Measurements from ENCODE around the gene OTOGL.
"Not testable (repeated sequence)": the region's sequence is repeated elsewhere in the genome, so short reads cannot be mapped to it uniquely, and the experiment has no call there.

OTOGL gene

DNA sequence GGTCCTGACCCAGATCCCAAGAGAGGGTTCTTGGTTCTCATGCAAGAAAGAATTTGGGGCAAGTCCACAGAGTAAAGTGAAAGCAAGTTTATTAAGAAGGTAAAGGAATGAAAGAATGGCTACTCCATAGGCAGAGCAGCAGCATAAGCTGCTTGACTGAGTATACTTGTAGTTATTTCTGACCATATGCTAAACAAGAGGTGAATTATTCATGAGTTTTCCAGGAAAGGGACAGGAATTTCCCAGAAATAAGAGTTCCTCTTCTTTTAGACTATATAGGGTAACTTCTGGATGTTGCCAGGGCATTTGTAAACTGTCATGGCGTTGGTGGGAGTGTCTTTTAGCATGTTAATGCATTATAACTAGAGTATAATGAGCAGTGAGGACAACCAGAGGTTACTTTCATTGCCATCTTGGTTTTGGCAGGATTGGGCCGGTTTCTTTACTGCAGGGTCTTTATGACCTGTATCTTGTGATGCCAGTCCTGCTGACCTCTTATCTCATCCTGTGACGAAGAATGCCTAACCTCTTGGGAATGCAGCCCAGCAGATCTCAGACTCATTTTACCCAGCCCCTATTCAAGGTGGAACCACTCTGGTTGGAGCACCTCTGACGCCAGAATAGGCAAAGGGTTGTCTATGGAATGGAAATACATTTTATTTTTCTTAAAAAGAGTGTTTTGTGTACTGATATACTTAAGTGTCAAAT, 113.8 kb downstream of the OTOGL start:
- no peaks in the 10 kb centered on the region for H3K36me3 ChIP-seq (ENCODE audit: control insufficient read depth in 5 of 5, insufficient read depth in 5 of 5, low read length in 5 of 5)
- H3K27ac ChIP-seq (ENCODE audit: low read depth, low read length) = no peak overlapping the region
- H3K9ac ChIP-seq (ENCODE audit: low read length in 5 of 5) = no peak overlapping the region
- no peaks in the 10 kb centered on the region for H3K27me3 ChIP-seq (ENCODE audit: control insufficient read depth in 5 of 5, insufficient read depth in 4 of 5, low read length in 5 of 5)
- H3K4me3 ChIP-seq (ENCODE audit: low read depth in 1 of 5, low read length in 5 of 5) = no peak overlapping the region
- no peaks in the 10 kb centered on the region for H3K9me3 ChIP-seq (ENCODE audit: control insufficient read depth in 5 of 5, low read length in 5 of 5)
- peaks cover 0 to 5% (median 4%) of the 10 kb centered on the region in 5 donors for H3K4me1 ChIP-seq (ENCODE audit: control insufficient read depth in 5 of 5, insufficient read depth in 5 of 5, low read length in 5 of 5)

DNA sequence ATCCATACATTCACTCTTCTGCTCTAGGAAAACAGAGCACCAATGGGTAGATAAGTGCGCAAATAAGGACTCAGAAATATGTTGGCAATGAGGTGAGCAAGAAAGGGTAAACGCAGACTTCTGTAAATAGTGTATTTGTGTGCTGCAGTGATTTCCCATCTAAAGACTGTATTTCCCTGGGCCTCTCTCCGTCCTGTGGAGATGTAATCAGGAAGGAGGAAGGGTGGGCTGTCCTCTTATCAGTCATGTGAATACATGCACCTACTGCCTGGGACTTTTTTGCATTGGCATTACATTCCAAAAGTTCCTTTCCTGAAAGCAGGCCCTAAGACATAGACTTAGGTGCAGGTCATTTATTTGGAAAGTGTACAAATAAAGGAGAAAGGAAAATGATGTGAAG, 114.5 kb downstream of the OTOGL start:
- no peak overlapping the region for H3K9ac ChIP-seq (ENCODE audit: low read length in 5 of 5)
- H3K27ac ChIP-seq (ENCODE audit: low read depth, low read length) = no peak overlapping the region
- H3K4me1 ChIP-seq (ENCODE audit: control insufficient read depth in 5 of 5, insufficient read depth in 5 of 5, low read length in 5 of 5) = peaks cover 0 to 8% (median 0%) of the 10 kb centered on the region in 5 donors
- no peaks in the 10 kb centered on the region for H3K36me3 ChIP-seq (ENCODE audit: control insufficient read depth in 5 of 5, insufficient read depth in 5 of 5, low read length in 5 of 5)
- no peaks in the 10 kb centered on the region for H3K27me3 ChIP-seq (ENCODE audit: control insufficient read depth in 5 of 5, insufficient read depth in 4 of 5, low read length in 5 of 5)
- H3K9me3 ChIP-seq (ENCODE audit: control insufficient read depth in 5 of 5, low read length in 5 of 5) = no peaks in the 10 kb centered on the region
- no peak overlapping the region for H3K4me3 ChIP-seq (ENCODE audit: low read depth in 1 of 5, low read length in 5 of 5)

DNA sequence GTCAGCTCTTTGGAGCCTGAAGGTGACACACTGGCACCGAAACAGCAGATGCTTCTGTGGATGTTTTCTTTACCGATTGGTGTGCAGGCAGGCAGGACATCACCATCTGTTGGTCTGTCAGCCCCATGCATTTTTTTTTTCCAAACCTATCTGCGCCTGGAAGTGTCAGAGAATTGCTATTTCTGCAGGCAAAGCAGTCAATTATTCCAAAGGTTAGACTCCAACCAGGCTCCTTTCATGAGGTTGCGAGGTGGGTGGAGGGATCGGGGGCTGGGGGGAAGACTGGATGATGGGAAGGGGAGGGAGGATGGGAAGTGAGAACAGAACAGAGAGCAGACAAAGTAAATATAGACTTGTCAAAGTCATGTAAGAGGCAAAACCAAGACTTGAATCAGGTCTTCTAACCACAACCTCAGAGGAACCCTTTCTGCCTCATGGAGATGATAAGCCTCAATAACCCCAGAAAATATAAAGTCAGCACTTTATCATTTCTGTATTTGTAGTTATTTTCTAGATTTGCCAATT, 117.7 kb downstream of the OTOGL start:
- no peak overlapping the region for H3K9ac ChIP-seq (ENCODE audit: low read length in 5 of 5)
- no peak overlapping the region for H3K27ac ChIP-seq (ENCODE audit: low read depth, low read length)
- H3K9me3 ChIP-seq (ENCODE audit: control insufficient read depth in 5 of 5, low read length in 5 of 5) = no peaks in the 10 kb centered on the region
- H3K36me3 ChIP-seq (ENCODE audit: control insufficient read depth in 5 of 5, insufficient read depth in 5 of 5, low read length in 5 of 5) = no peaks in the 10 kb centered on the region
- H3K4me3 ChIP-seq (ENCODE audit: low read depth in 1 of 5, low read length in 5 of 5) = no peak overlapping the region
- no peaks in the 10 kb centered on the region for H3K27me3 ChIP-seq (ENCODE audit: control insufficient read depth in 5 of 5, insufficient read depth in 4 of 5, low read length in 5 of 5)
- peaks cover 0 to 8% (median 0%) of the 10 kb centered on the region in 5 donors for H3K4me1 ChIP-seq (ENCODE audit: control insufficient read depth in 5 of 5, insufficient read depth in 5 of 5, low read length in 5 of 5)

DNA sequence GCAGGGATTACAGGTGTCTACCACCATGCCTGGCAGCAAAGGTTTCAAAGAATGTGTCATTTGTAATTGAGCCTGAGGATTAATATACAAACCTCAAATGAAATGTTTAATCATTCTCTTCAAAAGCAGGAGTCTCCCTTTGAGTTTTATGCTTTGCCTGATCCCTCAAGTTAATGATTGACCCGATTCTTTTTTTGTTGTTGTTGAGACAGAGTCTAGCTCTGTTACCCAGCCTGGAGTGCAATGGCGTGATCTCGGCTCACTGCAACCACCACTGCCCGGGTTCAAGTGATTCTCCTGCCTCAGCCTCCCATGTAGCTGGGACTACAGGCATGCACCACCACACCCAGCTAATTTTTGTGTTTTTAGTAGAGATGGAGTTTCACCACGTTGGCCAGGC, 119.6 kb downstream of the OTOGL start:
- H3K9me3 ChIP-seq (ENCODE audit: control insufficient read depth in 5 of 5, low read length in 5 of 5); H3K4me1 ChIP-seq (ENCODE audit: control insufficient read depth in 5 of 5, insufficient read depth in 5 of 5, low read length in 5 of 5); H3K36me3 ChIP-seq (ENCODE audit: control insufficient read depth in 5 of 5, insufficient read depth in 5 of 5, low read length in 5 of 5); H3K9ac ChIP-seq (ENCODE audit: low read length in 5 of 5); H3K4me3 ChIP-seq (ENCODE audit: low read depth in 1 of 5, low read length in 5 of 5); H3K27me3 ChIP-seq (ENCODE audit: control insufficient read depth in 5 of 5, insufficient read depth in 4 of 5, low read length in 5 of 5); H3K27ac ChIP-seq (ENCODE audit: low read depth, low read length): not testable (repeated sequence)

DNA sequence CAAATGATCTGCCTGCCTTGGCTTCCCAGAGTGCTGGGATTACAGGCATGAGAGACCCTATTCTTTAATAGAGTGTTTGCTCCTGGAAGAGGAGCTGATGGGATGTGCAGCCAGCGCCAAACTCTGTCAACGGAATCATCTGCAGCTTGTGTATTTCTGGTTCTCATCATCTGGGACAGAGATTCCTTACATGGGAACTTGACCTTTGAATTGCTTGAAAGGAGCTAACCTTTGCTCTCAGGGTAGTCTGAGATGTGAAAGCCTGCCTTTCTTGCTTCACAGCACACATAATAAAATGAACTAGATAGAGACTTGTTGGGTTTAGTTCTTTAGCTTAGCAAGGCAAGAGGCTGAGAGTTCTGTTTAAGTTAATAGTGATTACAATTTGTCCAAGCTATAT, 120.0 kb downstream of the OTOGL start:
- H3K27ac ChIP-seq (ENCODE audit: low read depth, low read length) = no peak overlapping the region

DNA sequence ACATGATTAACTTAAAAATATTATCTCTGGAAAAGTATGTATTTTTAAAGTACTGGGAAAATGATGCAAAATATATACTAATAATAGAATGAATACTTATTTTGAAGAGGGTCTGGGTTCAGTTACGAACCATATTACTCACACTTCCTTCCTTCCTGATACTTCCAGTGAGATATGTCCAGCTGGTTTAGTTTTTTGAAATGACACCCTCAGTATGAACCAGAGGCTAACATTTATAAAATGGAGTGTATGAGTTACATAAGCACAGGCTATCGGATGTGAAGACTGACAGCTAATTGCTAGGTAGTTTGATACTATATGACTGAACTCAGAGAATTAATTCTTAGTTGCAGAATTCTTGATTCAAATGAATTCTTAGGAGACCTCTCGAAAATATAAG, 122.9 kb downstream of the OTOGL start:
- no peak overlapping the region for H3K27ac ChIP-seq (ENCODE audit: low read depth, low read length)

More for the DNA sequence above, 120.0 kb downstream of the OTOGL start:
- no peaks in the 10 kb centered on the region for H3K9me3 ChIP-seq (ENCODE audit: control insufficient read depth in 5 of 5, low read length in 5 of 5)
- peaks cover 0 to 8% (median 0%) of the 10 kb centered on the region in 5 donors for H3K4me1 ChIP-seq (ENCODE audit: control insufficient read depth in 5 of 5, insufficient read depth in 5 of 5, low read length in 5 of 5)
- no peak overlapping the region for H3K4me3 ChIP-seq (ENCODE audit: low read depth in 1 of 5, low read length in 5 of 5)
- H3K36me3 ChIP-seq (ENCODE audit: control insufficient read depth in 5 of 5, insufficient read depth in 5 of 5, low read length in 5 of 5) = no peaks in the 10 kb centered on the region
- H3K9ac ChIP-seq (ENCODE audit: low read length in 5 of 5) = no peak overlapping the region
- no peaks in the 10 kb centered on the region for H3K27me3 ChIP-seq (ENCODE audit: control insufficient read depth in 5 of 5, insufficient read depth in 4 of 5, low read length in 5 of 5)

DNA sequence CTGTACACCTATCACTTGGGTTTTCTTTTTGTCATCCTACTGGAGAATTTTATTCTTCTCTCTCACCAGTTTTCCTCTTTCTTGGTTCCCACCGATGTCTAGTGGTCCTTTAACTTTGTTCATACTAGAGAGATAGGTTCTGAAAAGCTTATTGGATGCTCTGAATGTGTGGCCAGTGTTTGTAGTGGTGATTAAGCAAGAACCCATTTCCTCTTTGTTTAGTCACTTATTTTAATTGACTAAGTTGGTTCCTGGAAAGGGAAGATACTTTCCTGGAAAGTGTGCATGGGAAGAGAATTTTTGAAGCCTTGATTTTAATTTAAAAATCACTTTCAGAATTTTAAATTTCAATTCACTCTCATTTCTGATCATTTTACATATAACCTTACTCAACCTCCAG, 127.2 kb downstream of the OTOGL start:
- Histone ChIP-seq H3K36me3 (ENCODE audit: control insufficient read depth in 5 of 5, insufficient read depth in 5 of 5, low read length in 5 of 5) (no peaks in the 10 kb centered on the region), H3K27ac (ENCODE audit: low read depth, low read length) (no peak overlapping the region), H3K9ac (ENCODE audit: low read length in 5 of 5) (no peak overlapping the region), H3K4me3 (ENCODE audit: low read depth in 1 of 5, low read length in 5 of 5) (no peak overlapping the region), H3K9me3 (ENCODE audit: control insufficient read depth in 5 of 5, low read length in 5 of 5) (no peaks in the 10 kb centered on the region), H3K27me3 (ENCODE audit: control insufficient read depth in 5 of 5, insufficient read depth in 4 of 5, low read length in 5 of 5) (no peaks in the 10 kb centered on the region), H3K4me1 (ENCODE audit: control insufficient read depth in 5 of 5, insufficient read depth in 5 of 5, low read length in 5 of 5) (peaks cover 0 to 3% (median 0%) of the 10 kb centered on the region in 5 donors)

More for the DNA sequence above, 122.9 kb downstream of the OTOGL start:
- Histone ChIP-seq H3K9ac (ENCODE audit: low read length in 5 of 5) (no peak overlapping the region), H3K4me3 (ENCODE audit: low read depth in 1 of 5, low read length in 5 of 5) (no peak overlapping the region), H3K36me3 (ENCODE audit: control insufficient read depth in 5 of 5, insufficient read depth in 5 of 5, low read length in 5 of 5) (no peaks in the 10 kb centered on the region), H3K9me3 (ENCODE audit: control insufficient read depth in 5 of 5, low read length in 5 of 5) (no peaks in the 10 kb centered on the region), H3K27me3 (ENCODE audit: control insufficient read depth in 5 of 5, insufficient read depth in 4 of 5, low read length in 5 of 5) (no peaks in the 10 kb centered on the region), H3K4me1 (ENCODE audit: control insufficient read depth in 5 of 5, insufficient read depth in 5 of 5, low read length in 5 of 5) (peaks cover 0 to 8% (median 0%) of the 10 kb centered on the region in 5 donors)

DNA sequence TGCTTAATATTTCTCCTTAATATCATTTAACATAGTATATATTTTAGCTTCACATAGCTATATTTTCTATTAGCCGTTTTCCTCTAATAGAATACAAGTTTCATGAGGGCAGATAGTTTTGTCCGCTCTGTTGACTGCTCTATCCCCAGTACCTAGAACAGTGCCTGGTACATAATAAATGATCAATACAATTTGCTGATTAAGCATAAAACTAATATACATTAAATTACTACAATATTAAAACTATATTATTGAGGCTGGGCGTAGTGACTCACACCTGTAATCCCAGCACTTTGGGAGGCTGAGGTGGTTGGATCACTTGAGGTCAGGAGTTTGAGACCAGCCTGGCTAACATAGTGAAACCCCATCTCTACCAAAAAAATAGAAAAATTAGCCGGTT, 128.6 kb downstream of the OTOGL start:
- not testable (repeated sequence) for H3K27ac ChIP-seq (ENCODE audit: low read depth, low read length); H3K9ac ChIP-seq (ENCODE audit: low read length in 5 of 5); H3K4me3 ChIP-seq (ENCODE audit: low read depth in 1 of 5, low read length in 5 of 5); H3K36me3 ChIP-seq (ENCODE audit: control insufficient read depth in 5 of 5, insufficient read depth in 5 of 5, low read length in 5 of 5); H3K27me3 ChIP-seq (ENCODE audit: control insufficient read depth in 5 of 5, insufficient read depth in 4 of 5, low read length in 5 of 5); H3K9me3 ChIP-seq (ENCODE audit: control insufficient read depth in 5 of 5, low read length in 5 of 5); H3K4me1 ChIP-seq (ENCODE audit: control insufficient read depth in 5 of 5, insufficient read depth in 5 of 5, low read length in 5 of 5)

DNA sequence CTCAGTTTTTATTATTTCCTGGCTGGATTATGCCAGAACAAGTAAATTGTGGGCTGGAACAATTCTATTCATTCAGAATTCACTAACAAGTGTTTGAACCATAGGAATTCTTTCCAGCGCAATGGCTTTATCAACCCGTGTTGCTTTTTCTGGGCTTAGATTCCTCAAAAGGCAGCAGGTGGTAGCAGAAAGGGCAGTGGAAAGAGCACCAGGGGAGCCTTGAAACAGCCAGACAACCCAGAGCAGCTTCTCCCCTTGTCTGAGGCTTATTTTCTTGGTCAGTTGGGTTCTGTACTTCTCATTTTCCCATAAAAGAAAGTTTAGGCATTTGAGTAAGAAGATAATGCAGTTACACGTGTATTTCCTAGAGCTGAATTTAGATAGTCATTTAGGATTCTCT, 130.7 kb downstream of the OTOGL start:
- Histone ChIP-seq H3K36me3 (ENCODE audit: control insufficient read depth in 5 of 5, insufficient read depth in 5 of 5, low read length in 5 of 5) (no peaks in the 10 kb centered on the region), H3K4me3 (ENCODE audit: low read depth in 1 of 5, low read length in 5 of 5) (no peak overlapping the region), H3K4me1 (ENCODE audit: control insufficient read depth in 5 of 5, insufficient read depth in 5 of 5, low read length in 5 of 5) (no peaks in the 10 kb centered on the region), H3K9me3 (ENCODE audit: control insufficient read depth in 5 of 5, low read length in 5 of 5) (no peaks in the 10 kb centered on the region), H3K9ac (ENCODE audit: low read length in 5 of 5) (no peak overlapping the region), H3K27me3 (ENCODE audit: control insufficient read depth in 5 of 5, insufficient read depth in 4 of 5, low read length in 5 of 5) (no peaks in the 10 kb centered on the region), H3K27ac (ENCODE audit: low read depth, low read length) (no peak overlapping the region)

DNA sequence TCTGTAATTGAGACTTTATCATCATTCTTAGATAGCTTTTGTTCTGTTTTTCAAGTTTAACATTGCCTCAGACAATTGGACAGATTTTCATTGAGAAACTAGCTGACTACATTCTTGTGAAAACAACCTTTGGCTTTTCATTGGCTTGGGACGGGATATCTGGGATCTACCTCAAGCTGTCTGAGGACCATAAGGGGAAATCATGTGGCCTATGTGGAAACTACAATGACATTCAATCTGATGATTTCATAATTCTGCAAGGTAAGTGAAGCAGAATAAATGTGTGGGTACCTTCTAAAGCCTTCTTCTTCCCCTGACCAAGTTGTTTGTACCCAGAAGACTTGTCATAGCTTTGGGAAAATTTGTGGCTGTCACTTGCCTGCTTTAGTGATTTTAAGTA, 133.5 kb downstream of the OTOGL start:
- H3K36me3 ChIP-seq (ENCODE audit: control insufficient read depth in 5 of 5, insufficient read depth in 5 of 5, low read length in 5 of 5) = no peaks in the 10 kb centered on the region
- H3K9ac ChIP-seq (ENCODE audit: low read length in 5 of 5) = no peak overlapping the region
- no peak overlapping the region for H3K27ac ChIP-seq (ENCODE audit: low read depth, low read length)

More for the DNA sequence above, 133.5 kb downstream of the OTOGL start:
- Histone ChIP-seq H3K4me1 (ENCODE audit: control insufficient read depth in 5 of 5, insufficient read depth in 5 of 5, low read length in 5 of 5) (no peaks in the 10 kb centered on the region), H3K4me3 (ENCODE audit: low read depth in 1 of 5, low read length in 5 of 5) (no peak overlapping the region), H3K9me3 (ENCODE audit: control insufficient read depth in 5 of 5, low read length in 5 of 5) (no peaks in the 10 kb centered on the region), H3K27me3 (ENCODE audit: control insufficient read depth in 5 of 5, insufficient read depth in 4 of 5, low read length in 5 of 5) (no peaks in the 10 kb centered on the region)
